Adrenal gland (tissue), 5 donors: Measurements from ENCODE around the gene FADS2.

Source experiments
- CTCF ChIP-seq, 6 experiments: fragments of 450-650 bp in 4 of 6; fragments of 200-600 bp in 2 of 6; sonication (generic) in 1 of 6; IDR thresholded peaks; 1 replicate in 5 of 6; 2 replicates in 1 of 6; pipeline versions ENCODE4 v1.5.1 to v1.8.0; 2016 to 2021; ENCODE audit warnings: antibody characterized with exemption in 6 of 6, mild to moderate bottlenecking in 2 of 6, moderate library complexity in 1 of 6
- POLR2A ChIP-seq, 2 donors: fragments of 450-650 bp; IDR thresholded peaks; one replicate each; pipeline ENCODE4 v1.6.1; 2017; ENCODE audit warnings: antibody characterized with exemption in 2 of 2, mild to moderate bottlenecking in 2 of 2, moderate library complexity in 1 of 2
- donor health status: DM: no; HTN: no; CAD: no.

GRCh38 chr11:61814247-61814957 lies 13.7 kb upstream of the FADS2 start:
- TF ChIP-seq CTCF (IDR thresholded peaks at IDR 0.05) (no peak), POLR2A (IDR thresholded peaks at IDR 0.05) (peak in 1 of 2 donors; percentile 5)
